ENCODE results near the gene PLCB3.

PLCB3 gene

GRCh38 chr11:64210301-64211020 is 40.9 kb upstream of the PLCB3 start:
- no peak for TF ChIP-seq CTCF (IDR thresholded peaks at IDR 0.05; ENCODE audit: borderline replicate concordance, control extremely low read depth, extremely low read depth, insufficient read depth, missing control alignments)
- in situ Hi-C loops (cut with MboI; ENCODE audit: low sequenced_read_pairs, unreplicated experiment), result no loop called here
- no peak for DNase-seq (ENCODE audit: low spot score)

GRCh38 chr11:64211181-64211872 is 40.0 kb upstream of the PLCB3 start:
- TF ChIP-seq CTCF (IDR thresholded peaks at IDR 0.05; ENCODE audit: borderline replicate concordance, control extremely low read depth, extremely low read depth, insufficient read depth, missing control alignments), result no peak
- in situ Hi-C loops (cut with MboI; ENCODE audit: low sequenced_read_pairs, unreplicated experiment), result no loop called here

GRCh38 chr11:64216879-64217278 is 34.5 kb upstream of the PLCB3 start:
- TF ChIP-seq CTCF (IDR thresholded peaks at IDR 0.05; ENCODE audit: borderline replicate concordance, control extremely low read depth, extremely low read depth, insufficient read depth, missing control alignments), result no peak
- in situ Hi-C loops (cut with MboI; ENCODE audit: low sequenced_read_pairs, unreplicated experiment), result no loop called here
- DNase-seq (ENCODE audit: low spot score), result no peak

More at GRCh38 chr11:64211181-64211872, 40.0 kb upstream of the PLCB3 start:
- DNase-seq (ENCODE audit: low spot score), result no peak

GRCh38 chr11:64218628-64219353 is 32.5 kb upstream of the PLCB3 start:
- in situ Hi-C loops (cut with MboI; ENCODE audit: low sequenced_read_pairs, unreplicated experiment), result no loop called here
- no peak for DNase-seq (ENCODE audit: low spot score)

GRCh38 chr11:64219354-64219684 is 32.0 kb upstream of the PLCB3 start:
- in situ Hi-C loops (cut with MboI; ENCODE audit: low sequenced_read_pairs, unreplicated experiment), result no loop called here
- no peak for DNase-seq (ENCODE audit: low spot score)
- TF ChIP-seq CTCF (IDR thresholded peaks at IDR 0.05; ENCODE audit: borderline replicate concordance, control extremely low read depth, extremely low read depth, insufficient read depth, missing control alignments), result no peak

More at GRCh38 chr11:64218628-64219353, 32.5 kb upstream of the PLCB3 start:
- TF ChIP-seq CTCF (IDR thresholded peaks at IDR 0.05; ENCODE audit: borderline replicate concordance, control extremely low read depth, extremely low read depth, insufficient read depth, missing control alignments), result no peak

- DNase-seq (ENCODE audit: low spot score), result no peak
- in situ Hi-C loops (cut with MboI; ENCODE audit: low sequenced_read_pairs, unreplicated experiment), result no loop called here
- TF ChIP-seq CTCF (IDR thresholded peaks at IDR 0.05; ENCODE audit: borderline replicate concordance, control extremely low read depth, extremely low read depth, insufficient read depth, missing control alignments), result no peak
Observed at GRCh38 chr11:64219755-64220154, 31.6 kb upstream of the PLCB3 start.

Data from GM13976 (cell line).